ENCODE measurements around the gene ADAM22. TPM values are rescaled to one million over a fixed set of nuclear protein-coding genes. Genes with fewer than 3 reads are reported as not detected.

Gene ADAM22
- total and polyA plus RNA-seq, 4 donors = 0.04 to 0.61 (median 0.15) TPM

GRCh38 chr7:88239852-88240251 is 305.8 kb downstream of the ADAM22 start:
- WGBS = 94% methylated on average over 1 of the region's 1 CpG
- TF ChIP-seq GABPA (IDR thresholded peaks at IDR 0.05 in 1 of 2, conservative IDR thresholded peaks at IDR 0.05 in 1 of 2) (no peak), RAD21 (IDR thresholded peaks at IDR 0.05) (no peak), FOXA2 (IDR thresholded peaks at IDR 0.05) (no peak), HNF4G (IDR thresholded peaks at IDR 0.05) (no peak), MAX (IDR thresholded peaks at IDR 0.05) (no peak), EGR1 (IDR thresholded peaks at IDR 0.05; ENCODE audit: low read depth in 2 of 2) (no peak), NR2F2 (IDR thresholded peaks at IDR 0.05) (no peak), HNF4A (conservative IDR thresholded peaks at IDR 0.05) (no peak), FOXA1 (IDR thresholded peaks at IDR 0.05) (no peak), RXRA (IDR thresholded peaks at IDR 0.05) (no peak), ATF3 (IDR thresholded peaks at IDR 0.05) (no peak), ZBTB33 (IDR thresholded peaks at IDR 0.05) (no peak), JUND (IDR thresholded peaks at IDR 0.05) (no peak), SP1 (IDR thresholded peaks at IDR 0.05) (no peak), TAF1 (conservative IDR thresholded peaks at IDR 0.05) (no peak), YY1 (IDR thresholded peaks at IDR 0.05) (no peak)
- TF ChIP-seq, protein P1, sequence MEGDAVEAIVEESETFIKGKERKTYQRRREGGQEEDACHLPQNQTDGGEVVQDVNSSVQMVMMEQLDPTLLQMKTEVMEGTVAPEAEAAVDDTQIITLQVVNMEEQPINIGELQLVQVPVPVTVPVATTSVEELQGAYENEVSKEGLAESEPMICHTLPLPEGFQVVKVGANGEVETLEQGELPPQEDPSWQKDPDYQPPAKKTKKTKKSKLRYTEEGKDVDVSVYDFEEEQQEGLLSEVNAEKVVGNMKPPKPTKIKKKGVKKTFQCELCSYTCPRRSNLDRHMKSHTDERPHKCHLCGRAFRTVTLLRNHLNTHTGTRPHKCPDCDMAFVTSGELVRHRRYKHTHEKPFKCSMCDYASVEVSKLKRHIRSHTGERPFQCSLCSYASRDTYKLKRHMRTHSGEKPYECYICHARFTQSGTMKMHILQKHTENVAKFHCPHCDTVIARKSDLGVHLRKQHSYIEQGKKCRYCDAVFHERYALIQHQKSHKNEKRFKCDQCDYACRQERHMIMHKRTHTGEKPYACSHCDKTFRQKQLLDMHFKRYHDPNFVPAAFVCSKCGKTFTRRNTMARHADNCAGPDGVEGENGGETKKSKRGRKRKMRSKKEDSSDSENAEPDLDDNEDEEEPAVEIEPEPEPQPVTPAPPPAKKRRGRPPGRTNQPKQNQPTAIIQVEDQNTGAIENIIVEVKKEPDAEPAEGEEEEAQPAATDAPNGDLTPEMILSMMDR (IDR thresholded peaks at IDR 0.05; ENCODE audit: low read depth, low read length, missing input control) = no peak
- TF ChIP-seq, protein P2, sequence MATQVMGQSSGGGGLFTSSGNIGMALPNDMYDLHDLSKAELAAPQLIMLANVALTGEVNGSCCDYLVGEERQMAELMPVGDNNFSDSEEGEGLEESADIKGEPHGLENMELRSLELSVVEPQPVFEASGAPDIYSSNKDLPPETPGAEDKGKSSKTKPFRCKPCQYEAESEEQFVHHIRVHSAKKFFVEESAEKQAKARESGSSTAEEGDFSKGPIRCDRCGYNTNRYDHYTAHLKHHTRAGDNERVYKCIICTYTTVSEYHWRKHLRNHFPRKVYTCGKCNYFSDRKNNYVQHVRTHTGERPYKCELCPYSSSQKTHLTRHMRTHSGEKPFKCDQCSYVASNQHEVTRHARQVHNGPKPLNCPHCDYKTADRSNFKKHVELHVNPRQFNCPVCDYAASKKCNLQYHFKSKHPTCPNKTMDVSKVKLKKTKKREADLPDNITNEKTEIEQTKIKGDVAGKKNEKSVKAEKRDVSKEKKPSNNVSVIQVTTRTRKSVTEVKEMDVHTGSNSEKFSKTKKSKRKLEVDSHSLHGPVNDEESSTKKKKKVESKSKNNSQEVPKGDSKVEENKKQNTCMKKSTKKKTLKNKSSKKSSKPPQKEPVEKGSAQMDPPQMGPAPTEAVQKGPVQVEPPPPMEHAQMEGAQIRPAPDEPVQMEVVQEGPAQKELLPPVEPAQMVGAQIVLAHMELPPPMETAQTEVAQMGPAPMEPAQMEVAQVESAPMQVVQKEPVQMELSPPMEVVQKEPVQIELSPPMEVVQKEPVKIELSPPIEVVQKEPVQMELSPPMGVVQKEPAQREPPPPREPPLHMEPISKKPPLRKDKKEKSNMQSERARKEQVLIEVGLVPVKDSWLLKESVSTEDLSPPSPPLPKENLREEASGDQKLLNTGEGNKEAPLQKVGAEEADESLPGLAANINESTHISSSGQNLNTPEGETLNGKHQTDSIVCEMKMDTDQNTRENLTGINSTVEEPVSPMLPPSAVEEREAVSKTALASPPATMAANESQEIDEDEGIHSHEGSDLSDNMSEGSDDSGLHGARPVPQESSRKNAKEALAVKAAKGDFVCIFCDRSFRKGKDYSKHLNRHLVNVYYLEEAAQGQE (IDR thresholded peaks at IDR 0.05) = no peak
- DNase-seq (ENCODE audit: low spot score) = no peak

More at GRCh38 chr7:88239852-88240251, 305.8 kb downstream of the ADAM22 start:
- Histone ChIP-seq H3K4me3 (ENCODE audit: low read depth in 1 of 3, low read length in 3 of 3) (no peak overlapping the region), H3K27ac (ENCODE audit: low read depth in 1 of 2, low read length in 2 of 2) (no peak overlapping the region), H3K27me3 (ENCODE audit: control insufficient read depth in 4 of 4, insufficient read depth in 4 of 4, low read length in 3 of 4) (no peaks in the 10 kb centered on the region), H3K4me1 (ENCODE audit: control insufficient read depth in 4 of 4, insufficient read depth in 4 of 4, low read length in 3 of 4) (peaks cover 0 to 4% (median 2%) of the 10 kb centered on the region in 4 donors), H3K9me3 (ENCODE audit: control insufficient read depth in 4 of 4, low read length in 3 of 4) (no peaks in the 10 kb centered on the region), H3K36me3 (ENCODE audit: control insufficient read depth in 4 of 4, insufficient read depth in 3 of 4, low read depth in 1 of 4, low read length in 3 of 4) (no peaks in the 10 kb centered on the region), H3K9ac (ENCODE audit: low read depth in 1 of 2, low read length in 2 of 2) (no peak overlapping the region)

Data from liver (tissue), 9 donors.